ENCODE data around the gene HSDL2.
"Not testable (repeated sequence)": the region's sequence is repeated elsewhere in the genome, so short reads cannot be mapped to it uniquely, and the experiment has no call there.

The HSDL2 gene

DNA sequence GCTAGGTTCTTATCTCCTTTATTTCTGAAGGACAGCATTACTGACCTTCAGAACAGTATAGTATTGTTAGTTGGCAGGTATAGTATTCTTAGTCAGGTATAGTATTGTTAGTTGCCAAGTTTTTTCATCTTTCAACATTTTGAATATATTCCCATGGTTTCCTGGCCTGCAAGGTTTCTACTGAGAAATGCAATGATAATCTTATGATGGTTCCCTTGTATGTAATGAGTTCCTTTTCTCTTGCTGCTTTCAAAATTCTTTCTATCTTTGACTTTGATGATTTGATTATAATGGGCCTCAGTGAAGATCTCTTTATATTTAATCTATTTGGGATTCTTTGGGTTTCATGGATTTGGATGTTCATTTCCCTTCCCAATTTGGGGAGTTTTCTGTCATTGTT is 12.4 kb upstream of the HSDL2 start:
- DNase-seq, result no peak

DNA sequence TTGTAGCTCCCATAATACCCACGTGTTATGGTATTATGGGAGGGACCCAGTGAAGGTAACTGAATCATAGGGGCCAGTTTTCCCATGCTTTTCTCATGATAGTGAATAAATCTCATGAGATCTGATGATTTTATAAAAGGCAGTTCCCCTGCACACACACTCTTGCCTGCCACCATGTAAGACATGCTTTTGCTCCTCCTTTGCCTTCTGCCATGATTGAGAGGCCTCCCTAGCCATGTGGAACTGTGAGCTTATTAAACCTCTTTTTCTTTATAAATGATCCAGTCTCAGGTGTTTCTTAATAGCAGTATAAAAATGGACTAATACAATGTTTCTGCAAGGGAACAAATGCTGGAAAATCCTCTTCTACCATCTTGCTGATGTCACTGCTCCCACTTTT is 10.1 kb upstream of the HSDL2 start:
- no peak for DNase-seq

DNA sequence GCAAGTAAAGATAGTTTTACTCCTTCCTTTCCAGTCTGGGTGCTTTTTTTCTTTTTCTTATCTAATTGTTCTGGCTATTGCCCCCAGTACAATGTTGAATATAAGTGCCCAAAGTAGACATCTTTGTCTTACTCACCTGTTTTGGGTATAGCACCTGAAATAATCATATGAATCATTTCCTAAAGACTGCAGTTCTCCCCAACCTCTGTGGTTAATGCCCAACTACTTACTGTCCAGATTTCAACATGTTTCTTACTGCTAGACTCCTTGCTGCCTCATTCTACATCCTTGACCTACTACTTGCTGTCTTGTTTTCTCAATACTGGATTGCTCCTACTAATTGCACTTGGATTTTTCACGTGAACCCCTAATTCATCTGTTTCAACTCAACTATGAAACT is 8.8 kb upstream of the HSDL2 start:
- no peak for DNase-seq

DNA sequence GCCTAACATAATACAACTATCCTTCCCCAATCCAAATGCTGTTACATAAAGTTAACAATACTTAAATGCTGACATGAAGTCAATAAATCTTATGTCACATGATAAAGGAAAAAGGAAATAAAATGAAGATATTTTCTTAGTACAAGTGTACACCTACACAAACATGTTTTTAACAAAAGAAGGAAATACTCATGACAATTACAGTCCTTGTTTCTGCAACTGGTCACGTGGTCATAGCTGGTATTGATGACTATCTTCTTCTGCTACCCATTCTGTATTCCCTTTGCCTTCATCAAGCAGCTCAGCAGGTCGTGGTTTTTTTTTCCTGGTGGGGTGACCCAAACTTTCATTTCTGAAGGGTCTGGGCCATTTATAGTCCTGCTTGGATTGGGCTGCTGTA is 6.2 kb upstream of the HSDL2 start:
- not testable (repeated sequence) for DNase-seq

DNA sequence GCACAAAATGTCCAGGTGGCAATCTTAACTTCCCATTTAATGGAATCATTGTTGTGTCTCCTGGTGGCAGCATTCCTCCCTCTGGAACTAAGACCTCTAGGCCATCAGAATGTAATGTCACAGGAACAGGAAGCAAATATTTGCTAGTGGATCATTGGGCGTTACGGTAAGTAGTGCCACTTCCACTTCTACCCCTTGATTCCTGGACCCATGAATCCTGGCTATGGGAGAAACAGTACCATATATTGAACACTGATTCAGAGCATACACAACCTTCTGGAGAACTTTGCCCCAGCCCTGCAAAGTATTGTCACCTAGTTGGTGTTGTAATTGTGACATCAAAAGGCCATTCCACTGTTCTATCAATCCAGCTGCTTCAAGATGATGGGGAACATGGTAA is 5.7 kb upstream of the HSDL2 start:
- DNase-seq, result not testable (repeated sequence)

DNA sequence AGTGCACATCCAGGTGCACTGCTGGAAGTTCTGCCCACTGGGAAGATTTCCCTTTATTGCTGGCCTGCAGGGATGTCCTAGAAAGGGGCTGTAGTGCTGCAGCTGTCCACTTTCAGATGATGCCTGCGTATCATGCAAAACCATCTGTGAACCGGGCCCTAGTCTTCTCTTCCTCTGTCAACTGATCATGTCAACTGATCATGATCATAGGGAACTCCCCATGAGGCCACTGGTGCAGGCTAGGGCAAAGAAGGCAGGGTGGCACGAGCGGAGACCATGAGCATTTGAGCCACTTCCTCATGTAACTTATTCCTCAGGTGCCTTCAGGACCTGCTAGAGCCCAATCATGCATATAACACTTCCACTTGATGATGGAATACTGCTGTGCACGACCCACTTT is 4.5 kb upstream of the HSDL2 start:
- no peak for DNase-seq

DNA sequence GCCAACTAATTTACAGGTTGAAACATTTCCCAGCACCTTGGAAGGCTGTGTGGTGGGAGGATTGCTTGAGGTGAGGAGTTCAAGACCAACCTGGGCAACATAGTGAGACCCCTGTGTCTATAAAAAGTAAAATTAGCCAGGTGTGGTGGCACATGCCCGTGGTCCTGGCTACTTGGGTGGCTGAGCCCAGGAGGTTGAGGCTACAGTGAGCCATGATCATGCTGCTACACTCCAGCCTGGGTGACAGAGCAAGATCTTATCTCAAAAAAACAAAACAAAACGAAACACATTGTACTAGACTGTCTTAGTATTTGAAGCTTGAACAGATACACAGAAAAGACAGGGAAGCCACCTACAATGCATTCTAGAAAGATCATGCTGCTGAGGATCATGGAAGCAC is 2.8 kb upstream of the HSDL2 start:
- no peak for DNase-seq

DNA sequence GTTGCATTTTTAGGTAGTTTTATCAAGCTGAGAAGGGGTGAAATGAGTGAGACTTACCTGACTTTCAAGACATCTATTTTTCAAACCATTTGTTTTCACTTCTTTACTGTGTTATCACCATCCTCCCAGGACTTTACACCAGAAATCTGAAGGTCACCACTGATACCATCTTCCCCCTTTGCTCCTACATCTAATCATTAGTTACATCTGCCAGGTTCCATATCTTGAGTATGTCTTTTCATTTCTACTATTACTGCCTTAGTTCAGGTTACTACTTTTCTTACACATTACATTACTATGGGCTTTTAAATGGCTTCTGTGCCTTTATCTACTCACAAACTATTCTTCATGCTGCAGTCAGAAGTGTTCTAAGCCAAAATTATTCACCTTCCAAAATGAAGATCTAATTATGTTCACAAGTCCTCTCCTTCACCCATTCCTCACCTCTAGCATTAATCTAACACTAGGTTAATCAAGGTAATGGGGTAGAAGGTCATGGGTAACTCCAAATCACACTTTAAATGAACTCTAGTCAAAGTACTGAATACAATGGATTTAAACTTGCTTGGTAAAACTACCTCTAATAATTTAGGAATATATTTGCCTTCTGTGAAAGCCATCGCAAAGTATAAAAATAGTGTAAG is 2.1 kb upstream of the HSDL2 start:
- DNase-seq, result no peak

DNA sequence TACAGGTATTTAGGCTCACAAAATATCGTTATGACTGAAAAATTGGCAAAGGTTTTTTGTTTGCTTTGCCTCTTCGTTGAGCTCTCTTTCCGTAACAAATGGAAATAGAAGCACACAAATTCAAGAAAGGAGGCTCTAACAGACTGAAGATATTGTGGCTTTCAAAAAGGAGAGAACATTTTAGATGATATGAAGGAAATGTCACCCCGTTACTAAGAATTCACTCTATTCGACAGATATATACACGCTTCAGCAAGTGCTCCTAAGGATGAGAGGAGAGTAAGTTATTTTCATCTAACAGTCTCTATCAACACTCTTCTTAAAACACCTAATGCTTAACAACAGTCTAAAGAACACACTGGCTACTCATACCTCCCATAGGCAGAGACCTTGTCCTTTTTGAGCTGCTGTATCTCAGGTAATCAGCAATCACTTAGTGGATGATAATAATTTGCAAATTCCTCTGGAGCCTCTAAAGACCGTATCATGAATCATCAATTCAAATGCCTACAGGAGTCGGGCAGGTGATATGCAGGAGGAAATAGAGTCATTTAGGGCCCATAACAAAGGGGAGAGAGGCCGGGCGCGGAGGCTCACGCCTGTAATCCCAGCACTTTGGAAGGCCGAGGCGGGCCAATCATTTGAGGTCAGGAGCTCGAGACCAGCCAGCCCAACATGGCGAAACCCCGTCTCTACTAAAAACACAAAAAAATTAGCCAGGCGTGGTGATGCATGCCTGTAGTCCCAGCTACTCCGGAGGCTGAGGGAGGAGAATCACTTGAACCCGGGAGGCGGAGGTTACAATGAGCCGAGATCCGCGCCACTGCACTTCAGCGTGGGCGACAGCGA is 1.4 kb upstream of the HSDL2 start:
- DNase-seq, result peak in 1 of 2 donors; percentile 19

DNA sequence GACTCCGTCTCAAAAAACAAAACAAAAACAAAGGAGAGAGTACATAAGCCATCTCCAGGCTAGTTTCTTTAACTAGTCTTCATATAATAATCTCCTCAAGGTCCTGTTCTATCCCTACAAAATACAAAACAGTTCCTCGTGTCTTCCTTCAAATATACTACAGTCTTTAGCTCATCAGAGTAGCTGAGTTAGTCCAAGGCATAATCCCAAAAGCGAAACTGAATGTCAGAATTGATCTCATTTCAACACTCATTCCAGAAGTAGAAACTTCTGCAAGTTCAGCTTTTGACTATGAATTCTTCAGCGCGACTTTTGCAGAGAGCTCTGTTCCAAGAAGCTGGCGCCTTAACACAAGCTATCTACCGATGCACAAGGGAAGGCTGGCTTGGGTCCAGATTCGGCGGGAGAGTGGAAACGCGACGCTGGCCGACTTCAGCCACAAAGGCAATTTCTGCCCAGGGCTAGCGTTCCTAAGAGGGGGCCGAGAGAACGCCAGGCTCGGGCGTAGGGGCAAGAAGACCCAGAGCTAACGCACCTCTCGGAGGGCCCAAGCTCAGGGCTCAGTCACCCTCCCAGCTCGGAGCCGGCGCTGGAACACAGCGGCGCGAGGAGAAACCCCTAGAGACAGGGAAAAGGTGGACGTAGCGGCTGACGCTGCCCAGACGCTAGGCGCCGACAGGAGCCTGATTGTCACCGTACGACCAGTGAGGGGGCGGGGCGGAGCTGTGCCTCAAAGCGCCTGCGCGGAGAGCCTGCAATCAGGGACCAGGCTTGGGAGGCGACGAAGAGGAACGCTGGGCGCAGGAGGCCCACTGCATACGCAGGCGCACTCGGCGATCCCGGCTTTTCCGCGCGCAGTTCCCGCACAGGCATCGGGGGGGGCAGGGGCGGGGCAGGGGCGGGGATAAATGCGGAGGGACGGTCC is 469 bp upstream of the HSDL2 start:
- DNase-seq, result peak; percentile 96 to 98

DNA sequence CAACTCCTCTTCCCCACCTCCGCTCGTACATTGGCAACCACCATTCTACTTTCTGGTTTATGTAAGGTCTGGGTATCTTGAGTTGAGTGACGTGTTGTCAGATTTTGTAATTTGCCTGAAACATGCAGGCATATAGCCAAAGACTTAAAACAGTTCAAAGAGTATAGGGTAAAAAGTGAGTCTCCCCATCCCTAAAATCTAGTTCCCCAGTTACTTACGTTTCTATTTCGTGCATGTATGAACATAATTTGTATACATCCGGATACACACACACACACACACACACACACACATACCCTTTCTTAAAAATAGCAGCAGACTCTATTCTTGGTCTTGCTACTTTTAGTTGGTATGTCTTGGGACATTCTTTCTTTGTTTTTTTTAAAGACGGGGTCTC is 915 bp downstream of the HSDL2 start:
- DNase-seq, result no peak

DNA sequence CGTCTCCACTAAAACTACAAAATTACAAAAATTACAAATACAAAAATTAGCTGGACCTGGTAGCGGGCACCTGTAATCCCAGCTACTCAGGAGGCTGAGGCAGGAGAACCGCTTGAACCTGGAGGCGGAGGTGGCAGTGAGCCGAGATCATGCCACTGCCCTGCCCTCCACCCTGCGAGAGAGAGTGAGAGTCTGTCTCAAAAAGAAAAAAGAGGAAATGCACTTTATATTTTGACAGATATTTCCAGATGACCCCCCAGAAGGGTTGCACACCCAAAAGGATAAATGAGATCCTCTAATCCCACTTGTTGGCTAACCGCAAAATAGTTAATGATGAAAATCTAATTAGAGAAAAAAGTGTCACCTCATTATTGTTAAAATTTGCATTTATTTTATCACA is 2.2 kb downstream of the HSDL2 start:
- no peak for DNase-seq

DNA sequence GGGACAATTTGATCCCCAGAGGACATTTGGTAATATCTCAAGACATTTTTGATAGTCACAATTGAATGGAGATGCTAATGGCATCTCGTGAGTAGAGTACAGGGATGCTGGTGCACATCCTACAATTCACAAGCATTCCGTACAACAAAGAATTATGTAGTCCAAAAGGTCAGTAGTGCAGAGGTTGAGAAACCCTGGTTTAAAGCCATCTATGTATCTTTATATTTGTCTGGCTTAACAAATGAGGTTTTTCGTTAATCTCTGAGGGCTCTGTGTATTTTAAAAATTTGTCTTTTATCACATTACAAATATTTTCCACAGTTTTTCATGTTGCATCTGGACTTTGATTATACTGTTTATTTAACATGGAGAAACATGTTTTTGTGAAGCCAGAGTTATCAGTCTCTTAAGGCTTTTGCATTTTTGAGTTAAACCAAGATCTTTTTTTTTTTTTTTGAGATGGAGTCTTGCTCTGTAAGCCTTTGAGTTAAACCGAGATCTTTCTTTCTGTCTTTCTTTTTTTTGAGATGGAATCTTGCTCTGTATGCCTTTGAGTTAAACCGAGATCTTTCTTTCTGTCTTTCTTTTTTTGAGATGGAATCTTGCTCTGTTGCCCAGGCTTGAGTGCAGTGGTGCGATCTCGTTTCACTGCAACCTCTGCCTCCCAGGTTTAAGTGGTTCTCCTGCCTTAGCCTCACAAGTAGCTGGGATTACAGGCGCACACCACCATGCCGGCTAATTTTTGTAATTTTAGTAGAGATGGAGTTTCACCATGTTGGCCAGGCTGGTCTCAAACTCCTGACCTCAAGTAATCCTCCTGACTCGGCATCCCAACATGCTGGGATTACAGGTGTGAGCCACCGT is 2.8 kb downstream of the HSDL2 start:
- no peak for DNase-seq

DNA sequence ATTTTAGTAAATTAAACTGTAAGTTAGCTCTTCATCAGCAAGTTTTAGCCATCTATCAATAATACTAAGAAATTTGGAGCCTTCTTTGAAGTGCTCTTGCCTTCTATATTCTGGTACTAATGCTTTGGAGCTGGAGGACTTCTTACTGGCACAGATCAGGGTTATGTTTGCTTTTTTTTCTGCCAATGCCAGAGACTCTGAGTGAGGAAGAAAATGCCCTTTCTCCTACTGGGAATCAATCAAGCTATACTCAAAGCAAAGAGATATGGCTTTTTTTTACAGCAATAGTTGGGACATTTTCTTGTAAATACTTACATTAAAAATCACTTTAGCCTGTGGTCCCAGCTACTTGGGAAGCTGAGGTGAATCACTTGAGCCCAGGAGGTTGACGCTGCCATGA is 4.3 kb downstream of the HSDL2 start:
- DNase-seq, result no peak

DNA sequence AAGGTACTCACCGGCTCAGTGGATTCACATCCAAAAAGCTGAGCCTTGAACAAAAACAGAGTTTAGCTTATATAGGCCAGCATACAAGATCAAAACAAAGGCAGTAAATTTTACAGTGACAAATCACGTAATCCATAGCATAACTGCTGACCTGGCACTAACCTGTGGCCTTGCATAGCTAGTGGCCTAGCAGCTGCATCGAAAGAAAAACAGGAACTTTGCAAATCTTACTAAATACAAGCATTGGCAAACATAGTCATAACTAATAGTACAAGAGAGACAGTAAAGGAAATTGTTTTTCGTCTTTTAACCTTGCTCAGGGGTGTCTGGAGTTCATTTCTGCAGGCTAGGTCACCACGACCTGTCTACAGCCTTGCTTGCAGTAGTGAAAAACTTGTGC is 4.8 kb downstream of the HSDL2 start:
- no peak for DNase-seq

DNA sequence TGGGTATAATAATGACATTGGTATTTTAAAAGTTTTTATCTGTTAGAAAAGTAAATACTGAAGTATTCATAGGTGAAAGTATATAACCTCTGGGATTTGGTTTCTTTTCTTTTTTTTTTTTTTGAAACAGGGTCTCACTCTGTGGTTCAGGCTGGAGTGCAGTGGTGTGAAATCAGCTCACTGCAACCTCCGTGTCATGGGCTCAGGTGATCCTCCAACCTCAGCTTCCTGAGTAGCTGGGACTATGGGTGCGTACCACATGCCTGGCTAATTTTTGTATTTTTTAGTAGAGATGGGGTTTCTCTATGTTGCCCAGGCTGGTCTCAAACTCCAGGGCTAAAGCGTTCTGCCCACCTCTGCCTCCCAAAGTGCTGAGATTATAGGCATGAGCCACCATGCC is 7.2 kb downstream of the HSDL2 start:
- no peak for DNase-seq

DNA sequence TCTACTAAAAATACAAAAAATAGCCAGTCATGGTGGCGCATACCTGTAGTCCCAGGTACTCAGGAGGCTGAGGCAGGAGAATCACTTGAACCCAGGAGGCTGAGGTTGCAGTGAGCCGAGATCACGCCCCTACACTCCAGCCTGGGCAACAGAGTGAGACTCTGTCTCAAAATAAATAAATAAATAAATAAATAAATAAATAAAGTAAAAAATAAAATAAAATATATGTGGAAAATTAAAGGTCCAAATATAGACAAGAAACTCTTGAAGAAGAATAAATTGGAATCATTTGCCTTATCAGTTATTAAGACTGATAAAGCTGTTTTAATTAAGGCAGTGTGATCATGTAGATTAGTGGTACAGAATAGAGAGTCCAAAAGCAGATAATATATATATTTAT is 10.0 kb downstream of the HSDL2 start:
- DNase-seq, result not testable (repeated sequence)

DNA sequence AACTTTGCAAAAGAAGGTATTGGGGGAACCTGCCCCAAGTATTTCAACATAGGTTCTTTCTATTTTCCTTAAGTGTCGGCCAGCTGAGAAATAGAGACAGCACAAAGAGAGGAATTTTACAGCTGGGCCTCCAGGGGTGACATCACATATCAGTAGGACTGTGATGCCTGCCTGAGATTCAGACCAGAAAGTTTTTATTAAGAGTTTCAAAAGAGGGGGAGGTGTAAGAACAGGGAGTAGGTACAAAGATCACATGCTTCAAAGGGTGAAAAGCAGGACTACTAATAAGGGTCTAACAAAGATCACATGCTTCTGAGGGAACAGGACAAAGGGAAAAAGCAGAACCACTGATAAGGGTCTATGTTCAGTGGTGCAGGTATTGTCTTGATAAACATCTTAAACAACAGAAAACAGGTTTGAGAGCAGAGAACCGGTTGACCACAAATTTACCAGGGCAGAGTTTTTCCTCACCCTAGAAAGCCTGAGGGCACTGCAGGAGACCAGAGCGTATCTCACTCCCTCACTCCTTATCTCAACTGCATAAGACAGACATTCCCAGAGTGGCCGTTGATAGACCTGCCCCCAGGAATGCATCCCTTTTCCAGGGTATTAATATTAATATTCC is 12.1 kb downstream of the HSDL2 start:
- DNase-seq, result not testable (repeated sequence)

DNA sequence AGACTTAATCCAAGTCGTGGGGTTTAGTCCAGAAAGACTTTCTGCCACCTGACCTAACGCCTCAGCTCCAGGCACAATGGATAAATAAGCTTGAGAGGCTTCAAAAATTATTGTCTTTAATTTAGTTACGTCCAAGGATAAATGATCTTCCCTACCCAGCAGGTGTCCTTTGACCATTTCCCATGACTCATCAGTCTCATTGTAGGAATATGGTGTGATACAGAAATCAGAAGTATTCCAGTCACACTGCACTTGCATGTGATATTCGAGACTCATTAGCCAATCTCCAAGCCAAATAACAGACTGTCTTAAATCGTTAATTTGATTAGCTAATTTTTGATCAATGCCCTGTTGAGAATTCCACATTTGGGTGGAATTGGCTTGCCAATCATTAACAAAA is 13.2 kb downstream of the HSDL2 start:
- DNase-seq, result not testable (repeated sequence)

DNA sequence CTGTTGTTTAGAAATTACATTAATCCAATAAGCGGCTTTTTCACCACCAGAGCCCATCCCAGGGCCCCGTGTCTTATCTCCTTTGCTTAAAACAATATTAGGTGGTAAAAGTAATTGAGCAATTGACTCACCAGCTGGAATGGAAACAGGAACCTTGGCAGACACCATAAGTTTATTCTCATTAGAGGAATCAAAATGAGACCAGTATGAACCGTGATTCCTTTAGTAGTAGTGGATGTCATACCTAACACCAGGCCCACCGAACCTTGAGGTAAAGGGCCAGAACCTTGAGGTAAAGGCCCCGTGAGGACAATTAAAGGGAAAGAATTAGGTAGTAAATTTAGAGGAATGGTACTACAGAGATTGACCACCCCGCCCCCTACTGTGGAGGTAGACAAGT is 16.5 kb downstream of the HSDL2 start:
- DNase-seq, result no peak

DNA sequence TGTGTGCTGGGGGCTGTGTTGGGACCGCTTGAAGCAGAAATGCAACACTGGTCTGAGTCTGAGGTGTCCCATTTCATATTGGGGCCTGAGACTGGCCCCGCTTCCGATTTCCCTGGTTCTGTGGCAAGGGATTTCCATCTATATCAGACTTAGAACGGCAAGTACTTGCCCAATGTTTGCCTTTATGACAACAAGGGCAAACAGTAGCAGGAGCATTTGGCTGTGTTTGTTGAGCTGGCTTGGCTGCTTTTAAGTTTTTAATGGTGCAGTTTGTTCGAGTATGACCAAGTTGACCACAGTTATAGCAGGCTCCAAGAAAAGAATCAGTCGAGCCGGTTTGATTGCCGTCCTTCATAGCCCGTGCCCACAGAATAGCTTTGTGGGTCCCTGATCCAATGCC is 17.0 kb downstream of the HSDL2 start:
- DNase-seq, result no peak

DNA sequence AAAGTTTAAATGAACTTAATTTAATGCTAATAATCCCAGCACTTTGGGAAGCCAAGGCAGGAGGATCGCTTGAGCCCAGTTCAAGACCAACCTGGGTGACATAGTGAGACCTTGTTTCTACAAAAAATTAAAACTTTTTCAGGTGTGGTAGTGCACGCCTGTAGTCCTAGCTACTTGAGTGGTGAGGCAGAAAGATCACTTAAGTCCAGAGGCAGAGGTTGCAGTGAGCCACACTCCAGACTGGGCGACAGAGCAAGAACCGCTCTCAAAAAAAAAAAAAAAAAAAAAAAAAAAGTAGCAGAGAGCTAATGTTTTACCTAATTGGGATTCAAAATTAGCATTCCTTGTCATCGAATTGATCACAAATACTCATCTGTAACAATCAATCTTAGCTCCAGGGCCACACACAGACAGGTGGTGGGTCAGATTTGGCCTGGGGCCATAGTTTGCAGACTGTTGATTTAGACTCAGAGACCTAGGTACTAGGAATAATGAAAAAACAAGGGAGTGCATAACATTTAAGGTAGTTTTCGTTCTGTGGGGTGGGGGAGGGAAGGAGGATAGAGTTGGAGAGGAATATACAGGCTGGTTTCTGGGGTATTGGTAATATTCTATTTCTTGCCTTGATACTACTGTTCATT is 21.4 kb downstream of the HSDL2 start:
- no peak for DNase-seq
